ENCODE results near the gene LRSAM1.
A peak's percentile ranks its signal among the peaks of the same experiment; 100 is the strongest.

LRSAM1 gene

DNA sequence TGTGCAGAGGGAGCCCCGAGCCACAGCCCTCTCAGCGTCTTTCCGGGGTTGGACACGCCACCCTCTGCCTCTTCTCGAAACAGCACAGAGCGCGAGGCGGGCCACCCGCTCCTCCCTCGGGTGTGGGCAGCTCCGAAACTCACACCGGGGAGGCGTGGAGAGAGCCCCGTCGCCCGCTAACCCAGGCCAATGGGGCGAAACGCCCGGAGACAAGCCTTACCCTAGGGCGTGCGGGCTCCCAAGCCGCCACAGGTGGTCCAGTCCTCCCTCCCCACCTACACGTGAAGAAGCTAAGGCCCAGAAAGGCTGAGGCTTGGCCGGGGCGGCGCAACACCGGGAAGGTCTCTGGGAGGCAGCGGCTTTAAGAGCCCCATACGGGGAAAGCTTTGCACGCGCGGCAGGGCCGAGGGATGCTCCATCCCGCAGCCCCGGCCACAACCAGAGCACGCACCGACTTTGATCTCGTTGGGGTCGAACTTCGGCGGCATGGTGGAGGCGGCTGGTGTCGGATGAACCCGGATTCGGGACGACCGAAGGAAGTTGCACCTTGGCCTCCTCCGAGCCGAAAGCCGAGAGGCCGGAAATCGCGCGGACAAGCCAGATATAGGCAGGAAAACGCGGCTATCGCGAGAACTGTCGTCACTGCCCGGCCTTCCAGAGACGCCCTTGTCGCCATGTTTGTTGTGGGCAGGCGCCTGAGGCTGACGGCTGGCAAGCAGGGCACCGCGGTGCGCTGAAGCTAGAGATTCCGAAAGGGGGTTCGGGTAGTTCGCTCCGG lies at the start of gene LRSAM1, which contains the start of gene RPL12:
Gene LRSAM1, plus strand, starts transcription at position 681 of the 778 bp plus-strand sequence. CDS start 3,018 bp downstream, outside the sequence.
Gene RPL12, minus strand, starts transcription at position 577 of the 778 bp plus-strand sequence. Its CDS starts 89 bp downstream, at position 488.
- peak; percentile 57 to 97 (median 92) for DNase-seq

GRCh38 chr9:127402401-127403090 lies 48.8 kb upstream of the LRSAM1 start:
- DNase-seq, result peak in 13 of 51 donors; percentile 8 to 66 (median 21)

DNA sequence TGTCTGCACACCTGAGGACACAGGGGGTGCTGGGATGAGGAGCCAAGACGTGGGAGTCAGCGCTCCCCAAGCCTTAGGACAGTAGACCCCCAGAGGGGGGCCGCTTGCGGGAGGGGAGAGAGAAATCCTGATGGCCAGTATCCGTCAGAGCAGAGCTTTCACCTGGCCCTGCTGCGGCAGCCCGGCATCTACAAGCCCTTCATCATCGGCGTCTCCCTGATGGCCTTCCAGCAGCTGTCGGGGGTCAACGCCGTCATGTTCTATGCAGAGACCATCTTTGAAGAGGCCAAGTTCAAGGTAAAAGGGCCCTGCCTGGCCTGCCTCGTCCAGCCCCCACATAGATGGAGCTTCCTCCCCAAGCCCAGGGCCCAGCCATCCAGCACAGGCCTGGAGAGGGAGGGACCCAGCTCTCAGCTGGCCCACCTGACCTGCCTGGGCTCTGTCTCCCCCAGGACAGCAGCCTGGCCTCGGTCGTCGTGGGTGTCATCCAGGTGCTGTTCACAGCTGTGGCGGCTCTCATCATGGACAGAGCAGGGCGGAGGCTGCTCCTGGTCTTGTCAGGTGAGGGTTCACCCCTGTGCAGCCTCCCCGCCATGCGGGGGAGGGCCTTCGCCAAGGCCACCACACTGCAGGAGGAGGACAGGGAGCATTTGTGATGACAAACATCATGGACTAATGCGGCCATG lies 47.7 kb upstream of the LRSAM1 start:
- DNase-seq, result no peak

DNA sequence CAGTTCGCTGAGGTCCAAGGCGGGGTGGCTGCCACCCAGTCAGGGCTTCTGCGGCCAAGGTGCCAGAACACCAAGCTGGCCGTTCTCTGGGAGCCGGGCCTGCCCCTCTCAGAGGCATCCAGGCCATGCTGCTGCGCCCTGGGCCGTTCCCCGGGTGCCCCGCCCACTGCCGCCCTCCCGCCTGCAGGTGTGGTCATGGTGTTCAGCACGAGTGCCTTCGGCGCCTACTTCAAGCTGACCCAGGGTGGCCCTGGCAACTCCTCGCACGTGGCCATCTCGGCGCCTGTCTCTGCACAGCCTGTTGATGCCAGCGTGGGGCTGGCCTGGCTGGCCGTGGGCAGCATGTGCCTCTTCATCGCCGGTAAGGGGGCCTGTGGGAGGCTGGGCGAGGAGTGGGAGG lies 46.7 kb upstream of the LRSAM1 start:
- no peak for DNase-seq

DNA sequence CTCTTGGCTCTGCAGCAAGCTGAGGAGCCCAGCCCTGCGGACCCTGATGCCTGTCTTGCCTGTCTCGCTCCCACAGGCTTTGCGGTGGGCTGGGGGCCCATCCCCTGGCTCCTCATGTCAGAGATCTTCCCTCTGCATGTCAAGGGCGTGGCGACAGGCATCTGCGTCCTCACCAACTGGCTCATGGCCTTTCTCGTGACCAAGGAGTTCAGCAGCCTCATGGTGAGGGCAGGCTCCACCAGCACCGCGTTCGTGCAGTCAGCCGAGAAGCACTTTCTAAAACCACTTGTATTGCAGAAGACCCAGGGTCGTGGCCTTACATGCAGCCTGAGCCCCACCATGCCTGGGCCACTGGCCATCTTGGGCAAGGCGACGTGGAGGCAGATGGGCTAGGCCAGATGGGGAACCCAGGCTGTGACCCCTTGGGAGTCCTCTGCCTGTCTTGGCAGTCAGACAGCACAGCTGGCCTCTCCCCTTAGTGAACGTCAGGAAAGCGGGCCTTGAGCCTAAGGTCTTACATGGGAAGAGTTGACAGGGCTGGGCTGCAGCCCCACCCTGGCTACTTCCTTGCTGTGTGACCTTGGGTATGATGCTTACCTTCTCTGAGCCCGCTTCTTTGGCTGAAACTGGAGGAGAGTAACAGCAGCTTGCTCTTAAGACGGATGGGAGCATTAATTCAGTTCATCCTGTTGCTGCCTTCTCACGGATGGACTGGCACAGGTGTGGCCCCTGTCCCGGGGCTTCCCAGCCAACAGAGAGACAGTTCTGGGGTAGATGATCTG lies 45.8 kb upstream of the LRSAM1 start:
- no peak for DNase-seq

GRCh38 chr9:127406799-127407491 lies 44.4 kb upstream of the LRSAM1 start:
- no peak for DNase-seq

DNA sequence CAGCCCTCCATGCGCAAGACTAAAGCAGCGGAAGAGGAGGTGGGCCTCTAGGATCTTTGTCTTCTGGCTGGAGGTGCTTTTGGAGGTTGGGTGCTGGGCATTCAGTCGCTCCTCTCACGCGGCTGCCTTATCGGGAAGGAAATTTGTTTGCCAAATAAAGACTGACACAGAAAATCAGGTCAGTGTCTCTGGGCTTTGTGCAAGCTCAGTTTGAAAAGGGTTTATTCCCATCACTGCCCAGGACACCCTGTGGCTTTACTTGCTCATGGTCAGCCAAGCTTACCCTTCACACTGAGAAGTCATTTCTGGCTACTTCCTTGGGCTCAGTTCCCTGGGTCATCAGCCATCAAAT lies 43.8 kb upstream of the LRSAM1 start:
- no peak for DNase-seq

DNA sequence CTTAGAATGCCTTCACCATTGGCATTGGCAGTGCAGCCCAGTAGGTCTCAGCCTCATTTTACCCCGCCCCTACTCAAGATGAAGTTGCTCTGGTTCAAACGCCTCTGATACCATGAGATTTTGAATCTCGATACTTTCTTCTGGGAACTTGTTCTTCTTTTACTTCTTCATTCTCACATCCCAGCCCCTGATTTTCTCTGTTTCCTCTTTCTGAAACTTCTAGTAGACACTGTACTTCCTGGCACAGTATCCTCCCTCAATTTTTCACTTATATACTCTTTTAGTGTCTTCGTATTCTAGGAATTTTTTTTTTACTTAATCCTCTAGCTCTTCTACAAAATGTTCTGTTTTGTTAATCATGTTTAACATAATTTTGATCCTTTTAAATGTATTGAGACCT lies 40.2 kb upstream of the LRSAM1 start:
- DNase-seq, result no peak

DNA sequence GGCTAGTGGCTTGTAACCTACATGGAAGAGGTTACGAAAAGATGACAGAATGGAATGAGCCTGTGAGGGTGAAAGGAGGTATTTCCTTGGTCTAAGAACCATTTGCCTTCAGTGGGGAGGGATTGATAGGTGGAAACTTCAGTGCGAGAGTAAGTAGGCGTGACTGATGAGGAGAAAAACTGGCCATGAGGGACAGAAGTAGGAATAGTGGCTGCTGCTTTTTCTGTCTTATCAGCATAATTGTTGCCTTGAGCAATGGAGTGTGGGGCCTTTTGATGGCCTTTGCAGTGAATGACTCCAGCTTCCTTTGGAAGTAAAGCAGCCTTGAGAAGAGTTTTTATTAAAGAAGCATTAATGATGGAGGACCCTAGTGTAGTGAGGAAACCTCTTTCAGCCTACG lies 36.2 kb upstream of the LRSAM1 start:
- no peak for DNase-seq

- DNase-seq, result no peak
Measured at GRCh38 chr9:127415657-127416056, 35.7 kb upstream of the LRSAM1 start.

GRCh38 chr9:127417131-127418036 lies 33.9 kb upstream of the LRSAM1 start:
- DNase-seq, result peak in 1 of 51 donors; percentile 6

- peak in 1 of 51 donors; percentile 6 for DNase-seq
Measured at GRCh38 chr9:127418037-127418471, 33.3 kb upstream of the LRSAM1 start.

GRCh38 chr9:127419348-127419747 lies 32.0 kb upstream of the LRSAM1 start:
- no peak for DNase-seq

- DNase-seq, result no peak
Measured at GRCh38 chr9:127421057-127421456, 30.3 kb upstream of the LRSAM1 start.

- no peak for DNase-seq
Measured at GRCh38 chr9:127422133-127422782, 29.1 kb upstream of the LRSAM1 start.

GRCh38 chr9:127422787-127423186 lies 28.5 kb upstream of the LRSAM1 start:
- DNase-seq, result no peak

DNA sequence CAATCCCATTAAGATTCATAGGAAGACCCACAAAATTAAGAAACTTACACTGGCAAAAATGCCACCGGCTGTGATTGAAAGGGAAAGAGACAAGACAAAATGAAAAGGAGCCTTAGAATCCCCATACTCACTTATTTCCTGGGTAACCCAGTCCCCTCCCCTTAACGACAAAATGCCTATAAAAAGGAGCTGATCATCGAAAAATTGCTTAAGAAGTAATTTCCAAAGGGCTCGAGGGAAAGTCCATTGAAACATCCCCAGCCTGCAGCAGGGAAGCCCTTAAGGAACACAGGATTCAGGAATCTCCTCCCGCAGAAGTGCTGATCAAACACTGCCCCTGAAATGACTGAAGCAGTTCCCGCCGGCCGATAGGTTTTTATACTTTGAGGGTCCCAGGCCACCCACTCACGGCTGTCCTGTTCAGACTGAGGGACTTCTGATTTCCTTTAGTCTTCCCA lies 27.8 kb upstream of the LRSAM1 start:
- peak in 2 of 51 donors; percentile 40 to 50 for DNase-seq

GRCh38 chr9:127423934-127424675 lies 27.2 kb upstream of the LRSAM1 start, which contains the start of gene ZNF79:
ZNF79 (plus strand) TSS chr9:127424382; CDS start chr9:127424788, 406 bp downstream.
- DNase-seq, result peak; percentile 70 to 96 (median 88)
